ENCODE measurements around the gene PKP4.

The PKP4 gene

DNA sequence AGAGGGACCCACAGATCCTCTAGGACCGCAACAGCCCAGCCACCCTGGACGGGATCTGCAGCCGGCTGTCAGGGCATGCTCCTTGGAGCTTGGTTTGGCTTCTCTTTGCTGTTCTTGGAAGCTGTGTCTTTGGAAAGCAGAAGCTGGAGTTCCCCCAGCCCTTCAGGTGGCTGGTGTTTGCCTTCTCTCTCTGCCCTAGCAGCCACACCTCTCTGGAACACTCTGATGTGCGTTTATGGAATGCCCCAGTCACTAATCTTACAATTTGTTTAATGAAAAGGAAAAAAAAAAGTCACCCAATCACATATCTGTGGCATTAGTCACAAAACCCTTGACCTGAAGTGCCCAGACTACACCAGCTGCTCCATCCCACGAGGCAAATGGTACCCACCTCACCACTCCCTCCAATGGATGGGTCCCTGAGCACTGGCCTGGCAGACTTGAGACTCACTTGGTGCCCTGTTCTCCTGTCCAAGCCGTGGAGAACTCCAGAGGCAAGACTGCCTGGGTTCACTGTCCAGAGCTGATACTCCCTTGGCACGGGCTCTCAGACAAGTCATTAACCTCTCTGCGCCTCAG lies 268.1 kb downstream of the PKP4 start:
- no peak for DNase-seq

DNA sequence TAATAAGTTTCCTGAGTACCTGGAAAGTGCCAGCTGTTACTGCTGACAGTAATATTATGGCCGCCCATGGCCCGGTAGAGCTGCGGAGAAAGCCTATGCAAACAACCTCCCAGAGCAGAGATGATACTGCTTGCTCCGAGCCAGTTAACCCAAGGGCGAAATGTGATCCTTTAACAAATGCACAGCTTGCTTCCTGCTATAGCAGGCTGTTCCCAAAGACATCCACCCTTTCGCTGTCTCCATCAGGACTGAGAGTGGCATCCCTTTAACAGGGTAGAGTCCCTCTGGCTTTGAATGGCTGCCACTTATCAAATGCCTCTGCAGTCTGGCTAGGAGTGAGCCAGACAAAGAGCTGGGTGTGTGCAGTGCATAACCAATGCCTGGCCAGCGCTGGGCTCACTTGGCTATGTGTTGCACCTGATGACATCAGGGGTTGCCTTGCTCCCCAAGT lies 268.7 kb downstream of the PKP4 start:
- no peak for DNase-seq

DNA sequence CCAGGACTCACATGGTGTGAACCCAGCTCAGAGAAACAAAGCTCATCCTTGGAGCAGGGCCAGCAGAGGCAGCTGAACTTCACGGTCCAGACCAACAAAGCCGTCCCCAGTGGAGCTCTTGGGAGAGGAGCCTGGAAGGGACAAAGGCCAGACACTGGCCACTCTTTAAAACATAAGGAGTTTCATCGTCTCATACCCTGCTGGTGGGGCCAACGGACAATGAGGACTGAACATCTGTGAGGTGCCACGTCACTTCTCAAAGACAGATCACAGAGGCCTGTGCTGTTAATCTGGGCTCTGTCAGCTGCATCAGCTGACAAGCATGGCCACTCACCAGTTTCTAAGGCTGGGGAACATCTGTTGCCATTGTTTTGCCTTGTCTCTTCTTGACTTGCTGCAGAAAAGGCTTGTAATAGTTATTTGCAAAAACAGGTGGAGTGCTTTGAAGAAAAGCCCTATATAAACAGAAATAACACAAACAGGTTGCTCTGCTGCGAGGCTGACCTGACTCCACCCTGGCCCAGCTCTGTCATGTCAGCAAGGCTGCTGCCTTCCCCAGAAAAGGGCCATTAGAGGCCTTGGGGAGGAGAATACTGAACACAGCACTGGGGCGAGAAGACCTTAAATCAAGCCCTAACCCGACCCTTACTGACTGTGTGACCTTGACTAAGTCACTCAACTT lies 270.3 kb downstream of the PKP4 start:
- no peak for DNase-seq

DNA sequence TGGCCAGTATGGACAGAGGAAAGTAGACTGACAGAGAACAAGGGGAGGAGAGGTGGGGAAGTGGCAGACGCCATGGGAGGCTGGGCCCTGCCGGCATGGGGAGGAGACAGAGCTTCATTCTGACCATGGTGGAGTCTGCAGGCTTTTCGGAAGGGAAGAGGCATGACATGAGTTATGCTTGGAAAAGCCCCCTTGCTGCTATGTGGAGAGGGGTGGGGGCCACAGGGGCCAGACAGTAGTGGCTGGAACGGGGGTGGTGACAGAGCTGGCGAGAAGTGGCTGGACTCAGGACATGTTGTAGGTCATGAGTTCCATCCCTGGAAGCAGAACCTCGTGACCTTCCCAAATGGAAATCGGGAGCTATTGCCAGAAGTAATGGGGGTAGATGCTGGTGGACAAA lies 271.7 kb downstream of the PKP4 start:
- DNase-seq = no peak

DNA sequence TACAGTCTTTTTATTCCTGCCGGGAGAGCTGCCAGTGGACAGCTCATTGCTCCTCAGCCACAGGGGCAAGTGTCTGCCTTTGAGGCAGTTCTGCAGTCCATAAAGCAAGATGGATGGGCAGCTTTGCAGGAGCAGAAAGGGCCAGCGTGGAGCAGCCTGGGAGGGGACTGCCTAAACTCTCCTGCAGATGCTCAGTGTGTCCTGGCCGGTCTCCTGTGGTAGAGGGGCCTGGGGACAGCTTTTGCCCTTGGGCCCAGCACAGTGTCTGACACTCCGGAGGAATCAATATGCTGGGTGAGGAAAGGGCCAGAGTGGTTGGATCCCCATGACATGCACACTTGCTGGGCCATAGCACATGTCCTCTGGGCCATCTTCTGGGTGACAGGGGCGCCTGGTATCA lies 272.7 kb downstream of the PKP4 start:
- no peak for DNase-seq

DNA sequence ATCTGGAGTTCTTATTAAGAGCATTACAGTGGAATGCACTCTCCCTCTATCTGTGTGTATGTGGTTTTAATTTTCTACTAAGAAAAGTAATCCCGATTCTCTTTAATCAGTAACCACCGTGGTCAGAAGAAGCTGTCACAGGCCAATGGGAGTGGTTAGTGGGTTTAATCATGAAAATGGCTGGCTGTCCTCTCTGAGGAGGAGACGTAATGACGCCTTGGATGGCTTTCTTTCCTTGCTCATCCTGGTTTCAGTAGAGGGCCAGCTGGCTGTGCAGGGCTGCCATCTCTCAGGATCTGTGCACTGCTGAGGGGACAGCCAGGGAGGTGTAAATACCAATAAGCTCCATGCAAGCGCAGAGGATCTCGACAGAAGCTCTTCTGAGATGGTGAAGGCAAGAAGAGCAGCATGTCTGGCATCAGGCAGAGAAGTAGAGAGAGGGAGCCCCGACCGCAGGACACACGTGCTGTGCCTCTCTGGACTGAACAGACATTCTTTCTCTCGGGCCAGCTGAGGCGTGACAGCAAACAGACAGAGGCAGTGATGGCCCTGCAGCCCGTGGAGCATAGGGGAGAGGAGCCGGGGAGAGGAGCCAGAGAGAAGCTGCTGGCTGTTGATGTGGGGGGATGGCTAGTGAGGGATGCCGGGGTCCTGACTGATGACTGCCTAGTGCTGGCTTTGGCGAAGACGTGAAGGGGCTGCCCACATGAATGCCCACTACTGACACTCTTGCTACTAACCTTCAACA lies 273.3 kb downstream of the PKP4 start:
- DNase-seq = no peak

DNA sequence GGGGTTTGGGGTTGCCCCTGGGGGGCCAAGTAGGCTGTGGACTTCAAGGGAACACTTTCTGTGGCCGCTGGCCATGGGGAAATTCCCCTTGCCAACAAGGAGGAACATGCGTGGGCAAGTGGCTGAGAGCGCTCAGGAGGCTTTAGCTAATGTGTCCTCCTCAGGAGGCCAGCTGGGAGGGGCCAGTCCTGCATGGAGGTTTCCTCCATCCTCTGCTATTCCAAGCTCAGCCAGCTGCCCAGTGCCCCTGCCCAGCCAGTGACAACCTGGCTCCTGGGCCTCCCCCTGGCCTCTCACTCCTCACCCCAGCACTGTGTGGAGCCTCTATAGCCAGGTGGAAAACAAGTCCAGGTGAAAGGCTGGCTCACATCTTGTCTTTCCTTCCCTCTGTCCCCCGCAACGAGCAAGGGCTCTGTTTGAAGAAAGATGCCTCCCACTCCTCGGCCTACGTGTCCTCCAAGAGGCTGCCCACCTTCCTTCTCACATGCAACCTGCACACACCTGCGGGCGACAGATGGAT lies 273.9 kb downstream of the PKP4 start:
- DNase-seq = no peak

DNA sequence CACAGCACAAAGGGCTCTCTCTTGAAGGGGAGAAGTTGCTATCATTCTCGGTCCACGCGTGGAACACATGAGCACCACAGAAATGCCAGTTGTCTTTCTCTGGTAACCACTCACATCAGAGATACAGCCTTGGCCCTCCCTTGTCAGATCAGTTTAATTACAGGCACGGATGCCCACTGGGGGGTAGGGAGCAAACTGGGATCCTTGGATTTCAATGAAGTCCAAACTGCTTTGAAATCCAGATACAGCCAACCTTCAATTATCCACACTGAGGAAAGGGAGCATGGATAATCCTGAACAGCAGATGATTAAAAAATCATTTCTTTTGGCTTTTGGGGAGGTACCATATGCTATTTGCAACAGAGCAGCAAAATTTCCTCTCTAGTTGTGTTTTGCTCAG lies 274.6 kb downstream of the PKP4 start:
- no peak for DNase-seq
